ENCODE data around the gene NHP2. TPM values are rescaled to one million over a fixed set of nuclear protein-coding genes. Genes with fewer than 3 reads are reported as not detected.

The NHP2 gene
- polyA plus RNA-seq, 1 donor from 2014 or later, result 332 TPM

DNA sequence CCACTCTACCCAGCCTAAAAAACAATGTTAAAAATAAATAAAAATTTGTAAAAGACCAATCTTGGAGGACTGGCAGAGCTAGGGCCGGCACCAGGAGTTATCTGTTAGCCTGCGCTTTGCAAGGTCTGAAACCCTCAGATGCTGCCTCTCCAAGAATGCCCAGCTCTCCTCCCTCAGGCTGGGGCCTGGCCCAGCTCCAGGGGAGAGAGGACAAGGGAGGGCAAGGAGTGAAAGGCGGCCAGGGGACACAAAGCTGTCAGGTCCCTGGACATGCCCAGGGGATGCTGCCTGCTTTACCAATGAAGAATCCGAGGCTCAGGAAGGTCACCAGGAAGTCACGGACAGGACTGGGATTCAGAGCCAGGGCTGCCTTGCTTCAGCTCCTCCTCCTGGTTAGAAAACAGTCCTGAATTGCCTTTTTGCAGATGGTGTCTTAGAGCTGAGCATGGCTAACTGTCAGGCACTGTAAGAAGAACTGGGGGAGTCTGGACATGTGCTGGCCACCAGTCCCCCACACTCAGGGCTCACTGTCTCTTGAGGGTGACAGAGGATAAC lies 45.9 kb downstream of the NHP2 start:
- Histone ChIP-seq H2AFZ (ENCODE audit: low read depth, low read length) (no peak overlapping the region), H4K20me1 (ENCODE audit: insufficient read depth) (no peaks in the 10 kb centered on the region), H3K9ac (ENCODE audit: low read length) (no peak overlapping the region), H3K9me3 (ENCODE audit: low read length) (no peaks in the 10 kb centered on the region), H3F3A (ENCODE audit: insufficient read depth, low read length, poor library complexity, severe bottlenecking) (no peaks in the 10 kb centered on the region), H3K4me3 (ENCODE audit: low read length) (no peak overlapping the region), H3K27ac (ENCODE audit: low read length) (no peak overlapping the region), H3K36me3 (ENCODE audit: insufficient read depth, low read length) (no peaks in the 10 kb centered on the region), H3K27me3 (ENCODE audit: insufficient read depth, low read depth, low read length) (no peaks in the 10 kb centered on the region), H3K4me2 (ENCODE audit: low read length) (no peak overlapping the region), H3K9me2 (ENCODE audit: insufficient read depth, low read length) (no peaks in the 10 kb centered on the region), H3K79me2 (replicated peaks; ENCODE audit: insufficient read depth, low read length) (no peaks in the 10 kb centered on the region)
- TF ChIP-seq TAF1 (IDR thresholded peaks at IDR 0.05; ENCODE audit: low read depth) (no peak), MXI1 (conservative IDR thresholded peaks at IDR 0.05; ENCODE audit: poor library complexity, severe bottlenecking) (no peak), EZH2 (IDR thresholded peaks at IDR 0.05; ENCODE audit: borderline replicate concordance, insufficient read depth, low read length, poor library complexity, severe bottlenecking) (no peak), POLR2AphosphoS5 (IDR thresholded peaks at IDR 0.05) (no peak), EP300 (conservative IDR thresholded peaks at IDR 0.05; ENCODE audit: poor library complexity, severe bottlenecking) (no peak), RAD21 (conservative IDR thresholded peaks at IDR 0.05) (no peak), SMC3 (conservative IDR thresholded peaks at IDR 0.05; ENCODE audit: poor library complexity) (no peak)
- TF ChIP-seq, protein P1, sequence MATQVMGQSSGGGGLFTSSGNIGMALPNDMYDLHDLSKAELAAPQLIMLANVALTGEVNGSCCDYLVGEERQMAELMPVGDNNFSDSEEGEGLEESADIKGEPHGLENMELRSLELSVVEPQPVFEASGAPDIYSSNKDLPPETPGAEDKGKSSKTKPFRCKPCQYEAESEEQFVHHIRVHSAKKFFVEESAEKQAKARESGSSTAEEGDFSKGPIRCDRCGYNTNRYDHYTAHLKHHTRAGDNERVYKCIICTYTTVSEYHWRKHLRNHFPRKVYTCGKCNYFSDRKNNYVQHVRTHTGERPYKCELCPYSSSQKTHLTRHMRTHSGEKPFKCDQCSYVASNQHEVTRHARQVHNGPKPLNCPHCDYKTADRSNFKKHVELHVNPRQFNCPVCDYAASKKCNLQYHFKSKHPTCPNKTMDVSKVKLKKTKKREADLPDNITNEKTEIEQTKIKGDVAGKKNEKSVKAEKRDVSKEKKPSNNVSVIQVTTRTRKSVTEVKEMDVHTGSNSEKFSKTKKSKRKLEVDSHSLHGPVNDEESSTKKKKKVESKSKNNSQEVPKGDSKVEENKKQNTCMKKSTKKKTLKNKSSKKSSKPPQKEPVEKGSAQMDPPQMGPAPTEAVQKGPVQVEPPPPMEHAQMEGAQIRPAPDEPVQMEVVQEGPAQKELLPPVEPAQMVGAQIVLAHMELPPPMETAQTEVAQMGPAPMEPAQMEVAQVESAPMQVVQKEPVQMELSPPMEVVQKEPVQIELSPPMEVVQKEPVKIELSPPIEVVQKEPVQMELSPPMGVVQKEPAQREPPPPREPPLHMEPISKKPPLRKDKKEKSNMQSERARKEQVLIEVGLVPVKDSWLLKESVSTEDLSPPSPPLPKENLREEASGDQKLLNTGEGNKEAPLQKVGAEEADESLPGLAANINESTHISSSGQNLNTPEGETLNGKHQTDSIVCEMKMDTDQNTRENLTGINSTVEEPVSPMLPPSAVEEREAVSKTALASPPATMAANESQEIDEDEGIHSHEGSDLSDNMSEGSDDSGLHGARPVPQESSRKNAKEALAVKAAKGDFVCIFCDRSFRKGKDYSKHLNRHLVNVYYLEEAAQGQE (IDR thresholded peaks at IDR 0.05; ENCODE audit: borderline replicate concordance), result no peak
- TF ChIP-seq, protein P2, sequence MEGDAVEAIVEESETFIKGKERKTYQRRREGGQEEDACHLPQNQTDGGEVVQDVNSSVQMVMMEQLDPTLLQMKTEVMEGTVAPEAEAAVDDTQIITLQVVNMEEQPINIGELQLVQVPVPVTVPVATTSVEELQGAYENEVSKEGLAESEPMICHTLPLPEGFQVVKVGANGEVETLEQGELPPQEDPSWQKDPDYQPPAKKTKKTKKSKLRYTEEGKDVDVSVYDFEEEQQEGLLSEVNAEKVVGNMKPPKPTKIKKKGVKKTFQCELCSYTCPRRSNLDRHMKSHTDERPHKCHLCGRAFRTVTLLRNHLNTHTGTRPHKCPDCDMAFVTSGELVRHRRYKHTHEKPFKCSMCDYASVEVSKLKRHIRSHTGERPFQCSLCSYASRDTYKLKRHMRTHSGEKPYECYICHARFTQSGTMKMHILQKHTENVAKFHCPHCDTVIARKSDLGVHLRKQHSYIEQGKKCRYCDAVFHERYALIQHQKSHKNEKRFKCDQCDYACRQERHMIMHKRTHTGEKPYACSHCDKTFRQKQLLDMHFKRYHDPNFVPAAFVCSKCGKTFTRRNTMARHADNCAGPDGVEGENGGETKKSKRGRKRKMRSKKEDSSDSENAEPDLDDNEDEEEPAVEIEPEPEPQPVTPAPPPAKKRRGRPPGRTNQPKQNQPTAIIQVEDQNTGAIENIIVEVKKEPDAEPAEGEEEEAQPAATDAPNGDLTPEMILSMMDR (IDR thresholded peaks at IDR 0.05; ENCODE audit: poor library complexity, severe bottlenecking), result no peak

DNA sequence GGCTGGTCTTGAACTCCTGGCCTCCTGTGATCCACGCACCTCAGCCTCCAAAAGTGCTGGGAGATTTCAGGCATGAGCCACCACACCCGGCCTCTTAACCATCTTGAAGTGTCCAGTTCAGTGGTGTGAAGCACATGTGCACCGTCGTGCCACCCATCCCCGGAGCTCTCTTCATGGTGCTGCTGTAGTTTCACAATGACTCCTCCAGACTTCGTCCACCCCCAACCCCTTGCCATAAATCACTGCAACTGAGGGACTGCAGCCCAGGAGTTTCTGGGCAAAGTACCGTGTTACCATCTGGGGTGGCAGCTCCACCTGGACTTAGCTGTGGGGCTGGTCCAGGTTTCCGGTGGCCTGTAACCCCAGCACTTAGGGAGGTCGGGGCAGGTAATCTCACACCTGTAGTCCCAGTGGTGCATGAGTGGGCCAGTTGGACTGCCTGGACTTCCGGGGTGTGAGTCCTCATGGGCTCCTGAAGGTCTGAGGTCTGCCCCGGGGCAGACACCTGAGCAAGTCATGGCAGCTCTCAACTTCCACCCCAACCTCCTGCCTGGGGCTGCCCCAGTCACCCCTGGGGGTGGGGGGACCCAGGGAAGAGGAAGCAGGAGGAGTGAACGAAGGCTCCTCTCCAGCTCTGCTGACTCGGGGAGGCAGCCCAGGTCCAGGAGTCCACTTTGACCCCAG lies 47.0 kb downstream of the NHP2 start:
- Histone ChIP-seq H2AFZ (ENCODE audit: low read depth, low read length) (no peak overlapping the region), H3K9ac (ENCODE audit: low read length) (no peak overlapping the region), H3K9me2 (ENCODE audit: insufficient read depth, low read length) (no peaks in the 10 kb centered on the region), H3K27ac (ENCODE audit: low read length) (no peak overlapping the region), H4K20me1 (ENCODE audit: insufficient read depth) (no peaks in the 10 kb centered on the region), H3K36me3 (ENCODE audit: insufficient read depth, low read length) (no peaks in the 10 kb centered on the region), H3K79me2 (replicated peaks; ENCODE audit: insufficient read depth, low read length) (no peaks in the 10 kb centered on the region), H3K4me2 (ENCODE audit: low read length) (no peak overlapping the region), H3K4me3 (ENCODE audit: low read length) (no peak overlapping the region), H3K27me3 (ENCODE audit: insufficient read depth, low read depth, low read length) (no peaks in the 10 kb centered on the region), H3K9me3 (ENCODE audit: low read length) (no peaks in the 10 kb centered on the region), H3F3A (ENCODE audit: insufficient read depth, low read length, poor library complexity, severe bottlenecking) (no peaks in the 10 kb centered on the region)
- TF ChIP-seq SMC3 (conservative IDR thresholded peaks at IDR 0.05; ENCODE audit: poor library complexity) (no peak), EP300 (conservative IDR thresholded peaks at IDR 0.05; ENCODE audit: poor library complexity, severe bottlenecking) (no peak), POLR2AphosphoS5 (IDR thresholded peaks at IDR 0.05) (no peak), RAD21 (conservative IDR thresholded peaks at IDR 0.05) (no peak), TAF1 (IDR thresholded peaks at IDR 0.05; ENCODE audit: low read depth) (no peak), MXI1 (conservative IDR thresholded peaks at IDR 0.05; ENCODE audit: poor library complexity, severe bottlenecking) (no peak), EZH2 (IDR thresholded peaks at IDR 0.05; ENCODE audit: borderline replicate concordance, insufficient read depth, low read length, poor library complexity, severe bottlenecking) (no peak)
- TF ChIP-seq, protein P1 (IDR thresholded peaks at IDR 0.05; ENCODE audit: borderline replicate concordance), result no peak
- TF ChIP-seq, protein P2 (IDR thresholded peaks at IDR 0.05; ENCODE audit: poor library complexity, severe bottlenecking), result no peak
